B cell (primary cell): ENCODE data around the gene HOXD8.

ENCODE experiments used
- CTCF ChIP-seq: fragments of 200-600 bp; IDR thresholded peaks from one replicate; pipeline ENCODE4 v1.8.0; 2022; ENCODE audit warnings: antibody characterized with exemption, mild to moderate bottlenecking
- EZH2 ChIP-seq: IDR thresholded peaks from 2 replicates; pipeline ENCODE4 v1.6.1; 2012; ENCODE audit warnings: borderline replicate concordance, low read depth, mild to moderate bottlenecking, moderate library complexity, low read length; ENCODE audit not compliant: insufficient read depth, poor library complexity, severe bottlenecking

- no peak for TF ChIP-seq EZH2
- TF ChIP-seq CTCF = no peak
Observed at GRCh38 chr2:176152350-176153181, 23.1 kb downstream of the HOXD8 start.
